ENCODE results near the gene AMMECR1. TPM values are rescaled to one million over a fixed set of nuclear protein-coding genes. Genes with fewer than 3 reads are reported as not detected.
"Not testable (repeated sequence)": the region's sequence is repeated elsewhere in the genome, so short reads cannot be mapped to it uniquely, and the experiment has no call there.

The AMMECR1 gene
- total RNA-seq, 4 donors from 2014 or later, result 1.0 to 12.1 (median 6.9) TPM

DNA sequence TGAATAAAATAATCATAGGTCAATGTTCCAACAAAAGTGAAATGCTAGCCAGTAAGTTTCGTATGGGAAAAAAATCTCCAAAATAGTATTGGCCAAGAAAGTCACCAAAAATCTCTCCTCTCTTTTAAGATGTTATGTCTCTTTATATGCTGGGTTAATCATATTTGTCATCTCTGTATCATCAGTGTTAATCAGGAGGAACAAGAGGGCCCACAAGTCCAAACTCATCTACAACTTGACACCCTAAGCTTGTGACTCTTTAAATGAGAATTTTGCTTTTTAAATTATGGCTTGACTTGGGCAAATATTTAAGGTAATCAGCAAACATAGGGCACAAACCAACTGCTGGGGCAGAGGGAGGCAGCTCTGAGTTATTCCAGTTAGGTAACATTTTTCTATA is 75.5 kb downstream of the AMMECR1 start:
- TF ChIP-seq, protein P1, sequence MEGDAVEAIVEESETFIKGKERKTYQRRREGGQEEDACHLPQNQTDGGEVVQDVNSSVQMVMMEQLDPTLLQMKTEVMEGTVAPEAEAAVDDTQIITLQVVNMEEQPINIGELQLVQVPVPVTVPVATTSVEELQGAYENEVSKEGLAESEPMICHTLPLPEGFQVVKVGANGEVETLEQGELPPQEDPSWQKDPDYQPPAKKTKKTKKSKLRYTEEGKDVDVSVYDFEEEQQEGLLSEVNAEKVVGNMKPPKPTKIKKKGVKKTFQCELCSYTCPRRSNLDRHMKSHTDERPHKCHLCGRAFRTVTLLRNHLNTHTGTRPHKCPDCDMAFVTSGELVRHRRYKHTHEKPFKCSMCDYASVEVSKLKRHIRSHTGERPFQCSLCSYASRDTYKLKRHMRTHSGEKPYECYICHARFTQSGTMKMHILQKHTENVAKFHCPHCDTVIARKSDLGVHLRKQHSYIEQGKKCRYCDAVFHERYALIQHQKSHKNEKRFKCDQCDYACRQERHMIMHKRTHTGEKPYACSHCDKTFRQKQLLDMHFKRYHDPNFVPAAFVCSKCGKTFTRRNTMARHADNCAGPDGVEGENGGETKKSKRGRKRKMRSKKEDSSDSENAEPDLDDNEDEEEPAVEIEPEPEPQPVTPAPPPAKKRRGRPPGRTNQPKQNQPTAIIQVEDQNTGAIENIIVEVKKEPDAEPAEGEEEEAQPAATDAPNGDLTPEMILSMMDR (IDR thresholded peaks at IDR 0.05), result no peak
- no peak for TF ChIP-seq POLR2A (IDR thresholded peaks at IDR 0.05)
- Histone ChIP-seq H3K27ac (no peak overlapping the region), H3K27me3 (no peaks in the 10 kb centered on the region), H3K9me3 (no peaks in the 10 kb centered on the region), H3K4me1 (no peaks in the 10 kb centered on the region), H3K4me3 (no peak overlapping the region), H3K36me3 (no peaks in the 10 kb centered on the region)
- DNase-seq, result no peak
- intact Hi-C loops (cut with DNase I; ENCODE audit: low total_unique reads), result no loop called here

DNA sequence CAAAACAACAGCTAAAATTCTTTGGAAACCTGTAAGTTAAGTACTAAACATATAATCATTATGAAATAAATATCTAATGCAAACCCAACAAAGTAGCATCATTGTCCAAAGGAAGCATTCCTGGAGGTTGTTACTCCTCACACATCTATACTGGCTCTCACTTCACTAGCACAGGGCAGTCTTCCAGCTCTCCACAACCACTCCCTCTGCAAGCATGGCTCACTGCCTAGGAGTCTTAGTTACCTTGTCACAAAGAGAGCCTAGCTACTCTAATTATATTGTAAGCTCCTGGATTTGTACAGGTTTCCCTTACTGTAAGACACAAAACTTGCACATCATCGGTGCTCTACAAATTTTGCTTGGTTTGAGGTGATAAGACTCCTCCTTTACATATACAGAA is 76.1 kb downstream of the AMMECR1 start:
- H3K4me3 ChIP-seq, result no peak overlapping the region
- H3K27ac ChIP-seq, result no peak overlapping the region
- H3K36me3 ChIP-seq, result no peaks in the 10 kb centered on the region
- TF ChIP-seq, protein P1 (IDR thresholded peaks at IDR 0.05), result no peak
- TF ChIP-seq POLR2A (IDR thresholded peaks at IDR 0.05), result no peak
- H3K4me1 ChIP-seq, result no peaks in the 10 kb centered on the region
- H3K27me3 ChIP-seq, result no peaks in the 10 kb centered on the region
- intact Hi-C loops (cut with DNase I; ENCODE audit: low total_unique reads), result no loop called here
- peak in 1 of 2 donors; percentile 16 for DNase-seq
- no peaks in the 10 kb centered on the region for H3K9me3 ChIP-seq

DNA sequence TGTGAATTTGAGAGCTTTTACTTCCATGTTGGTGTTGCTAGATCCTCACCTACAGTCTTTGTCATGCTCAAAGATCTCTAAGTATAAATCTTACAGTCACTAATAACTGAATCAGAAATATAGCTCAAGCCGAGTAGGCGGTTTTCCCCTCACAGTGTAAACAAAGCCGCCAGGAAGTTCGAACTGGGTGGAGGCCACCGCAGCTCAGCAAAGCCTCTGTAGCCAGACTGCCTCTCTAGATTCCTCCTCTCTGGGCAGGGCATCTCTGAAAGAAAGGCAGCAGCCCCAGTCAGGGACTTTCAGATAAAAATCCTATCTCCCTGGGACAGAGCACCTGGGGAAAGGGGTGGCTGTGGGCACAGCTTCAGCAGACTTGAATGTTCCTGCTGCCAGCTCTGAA is 79.6 kb downstream of the AMMECR1 start:
- H3K4me1 ChIP-seq; H3K36me3 ChIP-seq; intact Hi-C loops (cut with DNase I; ENCODE audit: low total_unique reads); DNase-seq; H3K27me3 ChIP-seq; H3K27ac ChIP-seq; H3K4me3 ChIP-seq; H3K9me3 ChIP-seq: not testable (repeated sequence)

DNA sequence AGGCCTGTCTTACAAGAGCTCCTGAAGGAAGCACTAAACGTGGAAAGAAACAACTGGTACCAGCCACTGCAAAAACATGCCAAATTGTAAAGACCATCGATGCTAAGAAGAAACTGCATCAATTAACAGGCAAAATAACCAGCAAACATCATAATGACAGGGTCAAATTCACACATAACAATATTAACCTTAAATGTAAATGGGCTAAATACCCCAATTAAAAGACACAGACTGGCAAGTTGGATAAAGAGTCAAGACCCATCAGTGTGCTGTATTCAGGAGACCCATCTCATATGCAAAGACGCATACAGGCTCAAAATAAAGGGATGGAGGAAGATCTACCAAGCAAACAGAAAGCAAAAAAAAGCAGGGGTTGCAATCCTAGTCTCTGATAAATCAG is 86.4 kb downstream of the AMMECR1 start:
- H3K27ac ChIP-seq; DNase-seq; intact Hi-C loops (cut with DNase I; ENCODE audit: low total_unique reads); H3K9me3 ChIP-seq; H3K4me3 ChIP-seq; H3K36me3 ChIP-seq; H3K27me3 ChIP-seq; H3K4me1 ChIP-seq: not testable (repeated sequence)

DNA sequence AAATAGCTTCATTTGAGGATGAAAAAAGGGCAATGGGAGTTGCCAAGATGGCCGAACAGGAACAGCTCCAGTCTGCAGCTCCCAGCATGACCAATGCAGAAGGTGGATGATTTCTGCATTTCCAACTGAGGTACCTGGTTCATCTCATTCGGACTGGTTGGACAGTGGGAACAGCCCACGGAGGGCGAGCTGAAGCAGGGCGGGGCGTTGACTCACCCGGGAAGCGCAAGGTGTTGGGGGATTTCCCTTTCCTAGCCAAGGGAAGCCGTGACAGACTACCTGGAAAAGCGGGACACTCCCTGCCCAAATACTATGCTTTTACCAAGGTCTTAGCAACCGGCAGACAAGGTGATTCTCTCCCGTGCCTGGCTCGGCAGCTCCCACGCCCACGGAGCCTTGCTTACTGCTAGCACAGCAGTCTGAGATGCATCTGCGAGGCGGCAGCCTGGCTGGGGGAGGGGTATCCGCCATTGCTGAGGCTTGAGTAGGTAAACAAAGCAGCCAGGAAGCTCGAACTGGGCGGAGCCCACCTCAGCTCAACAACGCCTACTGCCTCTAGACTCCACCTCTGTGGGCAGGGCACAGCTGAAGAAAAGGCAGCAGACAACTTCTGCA is 88.3 kb downstream of the AMMECR1 start:
- not testable (repeated sequence) for H3K4me3 ChIP-seq
- DNase-seq, result peak; percentile 20 to 32

DNA sequence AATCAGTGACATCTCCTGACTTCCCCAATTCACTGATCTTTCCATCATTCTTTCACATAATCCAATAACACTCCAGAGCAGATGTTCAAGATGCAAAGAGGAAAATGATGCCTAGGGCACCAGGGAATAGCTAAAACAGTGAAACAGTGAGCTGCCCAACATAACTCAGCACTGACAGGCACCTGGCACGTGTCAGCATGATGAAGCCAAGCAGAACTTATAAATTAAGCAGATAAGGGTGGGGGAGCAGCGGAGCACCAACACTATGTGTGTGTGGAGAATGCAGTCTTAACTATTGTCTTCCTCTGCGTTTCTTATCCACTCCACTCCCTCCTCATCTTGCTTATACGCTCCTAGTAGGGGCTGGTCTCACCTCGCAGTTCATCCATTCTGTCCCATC is 89.4 kb downstream of the AMMECR1 start:
- TF ChIP-seq, protein P1 (IDR thresholded peaks at IDR 0.05), result no peak
- no peak for TF ChIP-seq POLR2A (IDR thresholded peaks at IDR 0.05)
- no peak overlapping the region for H3K27ac ChIP-seq
- peaks cover 0 to 3% of the 10 kb centered on the region in 2 donors for H3K27me3 ChIP-seq
- no peak overlapping the region for H3K4me3 ChIP-seq
- no peaks in the 10 kb centered on the region for H3K9me3 ChIP-seq
- peak; percentile 20 to 26 for DNase-seq
- H3K36me3 ChIP-seq, result no peaks in the 10 kb centered on the region
- intact Hi-C loops (cut with DNase I; ENCODE audit: low total_unique reads), result no loop called here
- no peaks in the 10 kb centered on the region for H3K4me1 ChIP-seq

More for the DNA sequence above, 88.3 kb downstream of the AMMECR1 start:
- H3K4me1 ChIP-seq; H3K27me3 ChIP-seq; intact Hi-C loops (cut with DNase I; ENCODE audit: low total_unique reads); H3K9me3 ChIP-seq; H3K36me3 ChIP-seq: not testable (repeated sequence)
- peak overlapping the region in 1 of 2 donors; percentile 21 for H3K27ac ChIP-seq

DNA sequence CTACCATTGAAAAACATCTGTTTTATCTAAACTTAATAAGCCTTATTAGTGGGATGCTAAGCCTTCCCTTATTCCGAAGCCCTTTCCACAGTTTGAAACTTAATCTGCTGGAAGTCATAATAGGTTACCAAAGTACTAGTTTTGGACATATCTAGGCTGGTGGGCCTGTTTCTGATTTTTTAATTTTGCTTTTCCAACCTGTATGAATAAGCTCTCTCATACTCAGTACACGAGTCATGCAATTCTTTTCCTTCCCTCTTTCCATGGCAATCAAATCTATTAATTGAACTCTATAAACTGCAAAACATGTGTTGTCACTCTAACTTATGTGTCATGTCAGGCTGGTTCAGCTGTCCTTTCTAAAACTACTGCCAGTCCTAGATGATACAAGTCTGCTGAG is 91.0 kb downstream of the AMMECR1 start:
- no peak overlapping the region for H3K27ac ChIP-seq
- H3K27me3 ChIP-seq, result peaks cover 0 to 3% of the 10 kb centered on the region in 2 donors
- H3K4me1 ChIP-seq, result no peaks in the 10 kb centered on the region
- H3K9me3 ChIP-seq, result no peaks in the 10 kb centered on the region
- DNase-seq, result no peak
- TF ChIP-seq, protein P1 (IDR thresholded peaks at IDR 0.05), result no peak
- TF ChIP-seq POLR2A (IDR thresholded peaks at IDR 0.05), result no peak
- H3K36me3 ChIP-seq, result no peaks in the 10 kb centered on the region
- intact Hi-C loops (cut with DNase I; ENCODE audit: low total_unique reads), result no loop called here
- H3K4me3 ChIP-seq, result no peak overlapping the region

Measured in uterus (tissue), 4 donors.